ENCODE results near the gene SKAP1. TPM values are rescaled to one million over a fixed set of nuclear protein-coding genes. Genes with fewer than 3 reads are reported as not detected.
A peak's percentile ranks its signal among the peaks of the same experiment; 100 is the strongest.

SKAP1 gene
- total RNA-seq (ENCODE audit: low replicate concordance): not detected in 2 replicates

DNA sequence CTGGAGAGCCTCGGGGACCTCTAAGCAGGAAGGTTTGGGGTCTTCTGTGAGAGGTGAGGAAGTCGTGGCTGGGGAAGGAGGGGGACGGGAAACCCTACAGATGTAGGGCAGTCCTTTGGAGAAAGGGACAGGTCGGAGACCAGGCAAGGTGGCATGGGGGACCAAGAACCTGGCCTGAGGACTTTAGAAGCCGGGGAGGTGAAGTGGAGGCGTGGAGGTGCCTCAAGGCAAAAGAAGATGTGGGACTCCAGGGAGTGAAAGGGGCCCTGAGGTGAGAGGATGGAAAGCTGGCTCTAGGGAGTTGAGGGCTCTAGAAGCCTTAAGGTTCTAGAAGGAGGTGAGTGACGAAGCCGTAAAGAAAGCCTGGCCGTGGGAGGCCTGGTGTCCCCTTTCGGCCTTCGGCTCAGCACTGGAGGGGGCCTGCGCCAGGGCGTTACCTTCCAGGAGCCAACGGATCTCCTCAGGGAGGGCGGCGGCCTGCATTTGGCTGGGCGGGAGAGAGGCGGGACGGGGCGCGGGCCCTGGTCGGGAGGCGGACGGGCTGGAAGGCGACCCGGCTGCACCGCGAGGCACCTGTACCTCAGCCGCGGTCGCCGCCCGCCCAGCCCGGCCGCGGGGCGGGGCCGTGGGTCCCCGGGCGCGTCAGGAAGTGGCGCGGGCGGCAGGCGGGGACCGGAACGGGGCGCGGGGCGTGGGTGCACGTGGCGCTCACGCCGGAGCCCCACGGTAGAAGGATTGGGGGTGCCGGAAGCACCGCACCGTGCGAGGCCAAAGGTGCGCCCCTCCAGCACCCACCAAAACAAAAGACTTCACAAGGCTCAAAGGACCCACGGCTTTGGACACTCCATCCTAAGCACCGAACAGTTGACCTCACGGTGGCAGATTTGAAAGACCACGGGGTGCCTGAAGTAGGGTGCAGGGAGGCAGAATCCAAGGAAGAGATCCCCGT lies at the start of gene SKAP1:
SKAP1 (minus strand) TSS at position 577 of the 949 bp plus-strand sequence.
- peak within 1 kb of the TSS; percentile 39 for H3K4me3 ChIP-seq
- Mint-ChIP-seq H3K36me3 (no peaks in the 10 kb centered on the region), H3K9me3 (no peaks in the 10 kb centered on the region), H3K27ac (peak within 1 kb of the TSS; percentile 42), H3K4me1 (peaks cover 29% of the 10 kb centered on the region), H3K4me3 (peak within 1 kb of the TSS; percentile 10), H3K27me3 (ENCODE audit: insufficient read depth, low read depth) (peaks cover 24% of the 10 kb centered on the region)
- H3K79me2 ChIP-seq (ENCODE audit: low read depth): no peaks in the 10 kb centered on the region
- H3K9ac ChIP-seq: no peak within 1 kb of the TSS
- H3K4me1 ChIP-seq: peaks cover 8% of the 10 kb centered on the region
- peak; percentile 43 for DNase-seq (ENCODE audit: low spot score)
- peak within 1 kb of the TSS; percentile 58 for H3K4me2 ChIP-seq
- no peaks in the 10 kb centered on the region for H3K36me3 ChIP-seq
- H3K27me3 ChIP-seq: peaks cover 90% of the 10 kb centered on the region
- H4K20me1 ChIP-seq (ENCODE audit: low read depth): no peaks in the 10 kb centered on the region
- no peak for TF ChIP-seq CTCF (IDR thresholded peaks at IDR 0.05)
- peak; percentile 71 for TF ChIP-seq EZH2phosphoT487 (IDR thresholded peaks at IDR 0.05)
- TF ChIP-seq EZH2 (IDR thresholded peaks at IDR 0.05): peak; percentile 77
- H2AFZ ChIP-seq (replicated peaks): peak within 1 kb of the TSS; percentile 94
- no peaks in the 10 kb centered on the region for H3F3A ChIP-seq (ENCODE audit: low read depth)
- no peaks in the 10 kb centered on the region for H3K9me3 ChIP-seq (ENCODE audit: low read depth)
- no peak within 1 kb of the TSS for H3K27ac ChIP-seq

DNA sequence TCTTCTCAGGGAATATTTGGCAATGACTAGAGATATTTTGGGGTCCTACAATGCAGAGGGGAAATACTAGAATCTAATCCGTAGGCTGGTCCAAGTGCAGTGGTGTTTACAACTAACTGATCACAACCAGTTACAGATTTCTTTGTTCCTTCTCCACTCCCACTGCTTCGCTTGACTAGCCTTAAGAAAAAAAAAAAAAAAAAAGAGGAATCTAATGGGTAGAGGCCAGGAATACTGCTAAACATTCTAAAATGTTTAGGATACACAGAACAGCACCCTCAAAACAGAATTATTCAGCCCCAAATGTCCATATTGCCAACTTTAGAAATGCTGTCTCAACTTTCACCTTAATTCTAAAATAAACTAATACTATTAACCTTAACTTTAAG lies 49.0 kb upstream of the SKAP1 start:
- no peaks in the 10 kb centered on the region for H3F3A ChIP-seq (ENCODE audit: low read depth)
- H2AFZ ChIP-seq (replicated peaks): no peak overlapping the region
- no peaks in the 10 kb centered on the region for H4K20me1 ChIP-seq (ENCODE audit: low read depth)
- Mint-ChIP-seq H3K9me3 (no peaks in the 10 kb centered on the region), H3K4me3 (no peak overlapping the region), H3K36me3 (no peaks in the 10 kb centered on the region), H3K4me1 (peaks cover 10% of the 10 kb centered on the region), H3K27ac (no peak overlapping the region), H3K27me3 (ENCODE audit: insufficient read depth, low read depth) (peaks cover 5% of the 10 kb centered on the region)
- TF ChIP-seq CTCF (IDR thresholded peaks at IDR 0.05) (no peak), EZH2phosphoT487 (IDR thresholded peaks at IDR 0.05) (no peak), EZH2 (IDR thresholded peaks at IDR 0.05) (no peak)
- H3K4me2 ChIP-seq: no peak overlapping the region
- no peak overlapping the region for H3K4me3 ChIP-seq
- H3K27ac ChIP-seq: no peak overlapping the region
- no peaks in the 10 kb centered on the region for H3K27me3 ChIP-seq
- no peaks in the 10 kb centered on the region for H3K79me2 ChIP-seq (ENCODE audit: low read depth)
- no peaks in the 10 kb centered on the region for H3K36me3 ChIP-seq
- H3K9me3 ChIP-seq (ENCODE audit: low read depth): no peaks in the 10 kb centered on the region
- DNase-seq (ENCODE audit: low spot score): no peak
- no peaks in the 10 kb centered on the region for H3K4me1 ChIP-seq
- no peak overlapping the region for H3K9ac ChIP-seq

- Histone ChIP-seq H3K9me3 (ENCODE audit: low read depth) (no peaks in the 10 kb centered on the region), H3K36me3 (no peaks in the 10 kb centered on the region), H3K4me2 (no peak overlapping the region), H3K79me2 (ENCODE audit: low read depth) (no peaks in the 10 kb centered on the region), H4K20me1 (ENCODE audit: low read depth) (no peaks in the 10 kb centered on the region), H3K9ac (no peak overlapping the region), H3K4me3 (no peak overlapping the region), H3K27ac (no peak overlapping the region), H3K27me3 (no peaks in the 10 kb centered on the region), H3F3A (ENCODE audit: low read depth) (no peaks in the 10 kb centered on the region), H3K4me1 (no peaks in the 10 kb centered on the region), H2AFZ (replicated peaks) (no peak overlapping the region)
- no peaks in the 10 kb centered on the region for H3K36me3 Mint-ChIP-seq
- H3K4me3 Mint-ChIP-seq: no peak overlapping the region
- H3K9me3 Mint-ChIP-seq: no peaks in the 10 kb centered on the region
- H3K27me3 Mint-ChIP-seq (ENCODE audit: insufficient read depth, low read depth): peaks cover 4% of the 10 kb centered on the region
- TF ChIP-seq EZH2phosphoT487 (IDR thresholded peaks at IDR 0.05) (no peak), CTCF (IDR thresholded peaks at IDR 0.05) (no peak), EZH2 (IDR thresholded peaks at IDR 0.05) (no peak)
- H3K4me1 Mint-ChIP-seq: peaks cover 11% of the 10 kb centered on the region
- no peak for DNase-seq (ENCODE audit: low spot score)
- no peak overlapping the region for H3K27ac Mint-ChIP-seq
These were observed 48.4 kb upstream of the SKAP1 start for GRCh38 chr17:48478224-48479013.
